Measurements from ENCODE around the gene EPS8.

The EPS8 gene

DNA sequence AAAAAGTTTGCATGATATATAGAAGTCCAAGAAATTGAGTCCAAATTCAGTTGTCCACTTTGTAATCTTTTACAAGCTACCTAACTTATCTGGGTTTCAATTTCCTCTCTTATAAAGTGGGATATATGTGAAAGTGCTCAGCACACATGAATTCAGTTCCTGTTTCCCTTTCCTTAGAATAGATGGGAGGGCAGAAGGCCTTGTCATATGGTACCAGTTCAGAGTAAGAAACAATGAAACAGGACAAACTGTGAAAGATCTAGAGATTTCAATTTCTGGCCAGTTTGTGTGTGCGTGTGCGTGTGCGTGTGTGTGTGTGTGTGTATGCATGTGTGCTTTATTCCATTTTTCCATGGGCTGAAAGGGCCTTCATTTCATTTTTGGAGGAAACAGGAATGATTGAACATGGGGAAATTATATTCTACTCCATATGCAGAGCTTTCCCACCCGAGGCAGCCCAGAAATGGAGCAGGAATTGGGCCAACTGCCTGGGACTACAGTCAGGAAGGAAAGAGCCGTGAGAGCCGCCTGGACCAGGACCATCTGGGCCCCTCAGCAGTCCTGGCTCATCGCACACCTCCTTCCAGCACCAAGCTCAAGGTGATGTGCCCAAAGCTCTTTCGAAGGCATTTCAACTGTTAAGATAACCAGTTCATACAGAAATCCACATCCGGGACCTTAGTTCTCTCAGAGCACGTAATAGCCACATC is 183.2 kb downstream of the EPS8 start:
- no peaks in the 10 kb centered on the region for H3K9me3 Mint-ChIP-seq
- no peak overlapping the region for H3K27ac Mint-ChIP-seq
- H3K4me1 Mint-ChIP-seq (ENCODE audit: low read depth): peaks cover 2% of the 10 kb centered on the region
- no peak overlapping the region for H3K4me3 Mint-ChIP-seq
- no peak for DNase-seq (ENCODE audit: low spot score)
- peaks cover 2% of the 10 kb centered on the region for H3K27me3 Mint-ChIP-seq (ENCODE audit: low read depth)
- no peaks in the 10 kb centered on the region for H3K36me3 Mint-ChIP-seq (ENCODE audit: low read depth)

DNA sequence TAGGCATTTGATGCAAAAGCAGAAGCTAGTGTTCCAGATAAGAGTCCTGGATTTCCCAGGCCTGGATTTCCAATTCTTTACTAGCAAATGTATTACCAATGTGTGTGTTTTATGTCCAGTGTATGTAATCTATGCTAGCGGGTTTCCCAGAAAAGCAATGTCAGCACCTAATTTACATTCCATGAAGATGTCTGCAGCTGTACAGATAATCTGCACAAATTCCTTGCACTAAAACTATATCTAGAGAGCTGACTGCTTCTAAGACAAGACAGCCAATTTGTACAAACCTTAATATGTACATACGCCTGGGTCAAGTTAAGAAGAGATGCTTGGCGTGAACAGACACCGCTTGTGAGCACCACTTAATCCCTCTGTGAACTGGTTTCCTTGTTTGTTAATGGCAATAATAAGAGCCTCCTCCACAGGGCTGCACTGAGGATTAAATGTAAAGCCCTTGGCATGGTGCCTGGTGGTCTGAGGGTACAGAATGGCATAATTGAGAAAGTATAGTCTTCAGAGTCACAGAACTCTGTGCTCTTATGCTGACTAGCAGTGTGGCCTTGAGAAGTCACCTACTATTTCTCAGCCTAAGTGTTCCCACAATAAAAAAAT is 185.6 kb downstream of the EPS8 start:
- H3K36me3 Mint-ChIP-seq (ENCODE audit: low read depth): no peaks in the 10 kb centered on the region
- H3K27ac Mint-ChIP-seq: no peak overlapping the region
- H3K9me3 Mint-ChIP-seq: no peaks in the 10 kb centered on the region
- no peak for DNase-seq (ENCODE audit: low spot score)
- peaks cover 2% of the 10 kb centered on the region for H3K4me1 Mint-ChIP-seq (ENCODE audit: low read depth)
- H3K27me3 Mint-ChIP-seq (ENCODE audit: low read depth): no peaks in the 10 kb centered on the region
- H3K4me3 Mint-ChIP-seq: no peak overlapping the region

DNA sequence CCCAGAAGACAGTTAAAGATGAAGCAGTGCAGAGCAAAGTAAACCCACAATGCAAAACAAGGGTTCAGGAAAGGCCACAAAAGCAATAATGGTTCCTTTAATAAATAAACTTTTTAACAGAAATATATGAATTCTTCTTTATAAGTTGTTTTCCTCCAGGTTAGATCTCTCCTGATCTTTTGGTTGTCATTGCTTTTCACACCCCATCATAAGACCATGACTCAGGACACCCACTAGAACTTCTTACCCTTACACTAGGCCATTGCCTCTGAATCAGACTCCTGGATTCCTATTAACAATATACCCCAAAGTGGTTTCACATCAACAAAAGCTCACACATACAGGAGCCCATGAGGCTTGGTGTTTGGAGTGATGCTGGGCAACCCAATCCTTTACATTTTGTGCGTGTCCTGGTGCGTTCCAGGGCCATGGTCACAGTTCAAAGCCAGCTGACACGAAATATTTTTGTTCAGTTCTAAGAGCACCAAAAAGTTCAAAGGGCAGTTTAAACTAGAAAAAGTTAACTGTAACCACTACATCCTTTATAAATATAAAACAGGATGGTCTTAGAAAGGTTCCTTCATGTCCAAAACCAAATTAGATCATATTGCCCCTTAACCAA is 187.0 kb downstream of the EPS8 start:
- Mint-ChIP-seq H3K4me3 (no peak overlapping the region), H3K4me1 (ENCODE audit: low read depth) (peaks cover 2% of the 10 kb centered on the region), H3K9me3 (no peaks in the 10 kb centered on the region), H3K27ac (no peak overlapping the region), H3K36me3 (ENCODE audit: low read depth) (no peaks in the 10 kb centered on the region), H3K27me3 (ENCODE audit: low read depth) (no peaks in the 10 kb centered on the region)
- DNase-seq (ENCODE audit: low spot score): no peak

DNA sequence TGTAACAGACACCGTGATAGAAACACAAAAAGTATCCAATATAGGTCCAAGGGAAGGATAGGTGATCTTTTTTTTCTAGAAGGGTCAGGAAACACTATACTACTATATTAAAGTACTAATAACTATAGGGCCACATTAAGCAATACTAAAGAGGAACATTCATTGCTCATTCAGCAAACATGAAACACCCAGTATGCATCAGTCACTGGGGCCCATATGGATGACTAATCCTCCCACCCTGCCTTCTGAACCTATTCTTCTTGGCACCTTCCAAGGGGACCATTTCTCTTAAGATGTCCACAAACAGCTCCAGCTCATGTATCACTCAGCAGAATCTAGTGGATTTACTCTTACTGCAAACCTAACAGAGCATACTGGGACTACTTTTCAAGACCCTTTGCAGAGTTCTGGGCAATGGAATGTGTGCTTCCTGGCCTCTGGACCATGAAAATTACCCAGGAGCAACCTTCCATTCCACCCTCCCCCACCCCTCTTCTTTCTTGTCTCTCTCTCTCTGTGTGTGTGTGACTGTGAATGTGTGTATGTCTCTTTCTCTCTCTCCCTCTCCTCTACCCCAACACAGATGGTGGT is 187.9 kb downstream of the EPS8 start:
- Mint-ChIP-seq H3K27ac (no peak overlapping the region), H3K4me3 (no peak overlapping the region), H3K36me3 (ENCODE audit: low read depth) (no peaks in the 10 kb centered on the region), H3K4me1 (ENCODE audit: low read depth) (peaks cover 2% of the 10 kb centered on the region), H3K27me3 (ENCODE audit: low read depth) (no peaks in the 10 kb centered on the region), H3K9me3 (no peaks in the 10 kb centered on the region)
- no peak for DNase-seq (ENCODE audit: low spot score)

DNA sequence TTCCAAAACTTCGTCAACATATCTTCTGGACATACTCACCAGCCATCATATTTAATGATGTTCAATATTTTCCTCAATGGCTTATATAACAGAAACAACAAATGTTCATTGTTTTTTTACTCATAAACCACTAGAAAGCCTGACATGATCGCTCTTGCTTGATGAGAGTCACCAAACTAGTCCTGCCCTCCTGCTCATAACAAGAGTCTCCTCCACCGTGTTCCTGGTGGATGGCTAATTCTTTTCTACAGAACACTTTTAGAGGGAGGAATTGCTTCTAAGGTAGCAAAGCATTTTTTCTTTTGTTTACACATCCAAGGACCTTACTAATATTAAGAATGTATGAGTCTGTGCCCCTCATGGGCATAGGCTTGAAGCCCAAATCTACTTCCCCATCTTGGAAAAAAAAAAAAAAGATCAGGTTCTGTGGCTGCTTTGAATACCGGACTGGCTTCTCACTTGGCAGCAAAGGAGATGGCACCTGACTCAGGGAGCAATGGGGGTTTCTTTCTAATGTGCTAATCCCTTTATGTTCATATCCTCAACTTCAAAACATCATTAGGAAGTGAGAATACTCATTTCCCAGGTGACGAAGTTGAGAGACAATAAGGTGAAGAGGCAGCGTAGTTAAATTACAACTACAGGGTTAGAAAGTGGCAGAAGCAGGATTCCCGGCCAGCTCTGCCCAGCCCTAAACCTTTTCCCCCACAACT is 188.8 kb downstream of the EPS8 start:
- H3K27me3 Mint-ChIP-seq (ENCODE audit: low read depth): no peaks in the 10 kb centered on the region
- DNase-seq (ENCODE audit: low spot score): no peak
- no peaks in the 10 kb centered on the region for H3K4me1 Mint-ChIP-seq (ENCODE audit: low read depth)
- no peaks in the 10 kb centered on the region for H3K9me3 Mint-ChIP-seq
- H3K36me3 Mint-ChIP-seq (ENCODE audit: low read depth): no peaks in the 10 kb centered on the region
- no peak overlapping the region for H3K4me3 Mint-ChIP-seq
- no peak overlapping the region for H3K27ac Mint-ChIP-seq

GRCh38 chr12:15599266-15600037 is 189.7 kb downstream of the EPS8 start:
- Mint-ChIP-seq H3K9me3 (no peaks in the 10 kb centered on the region), H3K4me3 (no peak overlapping the region), H3K27ac (no peak overlapping the region), H3K4me1 (ENCODE audit: low read depth) (no peaks in the 10 kb centered on the region), H3K36me3 (ENCODE audit: low read depth) (no peaks in the 10 kb centered on the region), H3K27me3 (ENCODE audit: low read depth) (no peaks in the 10 kb centered on the region)
- no peak for DNase-seq (ENCODE audit: low spot score)

- Mint-ChIP-seq H3K4me1 (ENCODE audit: low read depth) (no peaks in the 10 kb centered on the region), H3K4me3 (no peak overlapping the region), H3K27me3 (ENCODE audit: low read depth) (no peaks in the 10 kb centered on the region), H3K9me3 (no peaks in the 10 kb centered on the region), H3K27ac (no peak overlapping the region), H3K36me3 (ENCODE audit: low read depth) (no peaks in the 10 kb centered on the region)
- DNase-seq (ENCODE audit: low spot score): no peak
These were observed 191.9 kb downstream of the EPS8 start for GRCh38 chr12:15597125-15597830.

DNA sequence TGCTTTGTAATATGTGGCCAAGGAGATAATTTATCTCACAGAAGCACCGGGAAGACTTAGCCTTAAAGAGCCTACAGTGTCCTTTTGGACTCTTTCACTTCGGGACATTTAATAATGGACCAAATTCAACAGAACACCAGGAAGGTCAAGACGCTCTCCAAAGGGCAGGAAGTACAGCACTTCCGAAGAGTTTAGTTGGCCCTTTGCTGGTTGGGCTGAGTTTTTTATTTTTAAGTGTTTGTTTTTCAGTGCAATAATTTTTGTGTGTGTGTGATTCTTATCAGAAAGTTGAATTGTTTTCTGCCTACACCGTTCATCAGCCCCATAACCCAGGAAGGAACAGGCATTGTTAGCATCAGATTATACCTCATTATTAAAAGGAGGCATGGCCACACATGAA is 193.0 kb downstream of the EPS8 start:
- H3K27me3 Mint-ChIP-seq (ENCODE audit: low read depth): no peaks in the 10 kb centered on the region
- H3K27ac Mint-ChIP-seq: no peak overlapping the region
- no peak for DNase-seq (ENCODE audit: low spot score)
- H3K9me3 Mint-ChIP-seq: no peaks in the 10 kb centered on the region
- no peaks in the 10 kb centered on the region for H3K4me1 Mint-ChIP-seq (ENCODE audit: low read depth)
- no peaks in the 10 kb centered on the region for H3K36me3 Mint-ChIP-seq (ENCODE audit: low read depth)
- no peak overlapping the region for H3K4me3 Mint-ChIP-seq

GRCh38 chr12:15592934-15593333 is 196.3 kb downstream of the EPS8 start:
- Mint-ChIP-seq H3K27me3 (ENCODE audit: low read depth) (peaks cover 5% of the 10 kb centered on the region), H3K4me1 (ENCODE audit: low read depth) (peaks cover 8% of the 10 kb centered on the region), H3K9me3 (no peaks in the 10 kb centered on the region), H3K4me3 (no peak overlapping the region), H3K27ac (no peak overlapping the region), H3K36me3 (ENCODE audit: low read depth) (peaks cover 1% of the 10 kb centered on the region)
- no peak for DNase-seq (ENCODE audit: low spot score)

GRCh38 chr12:15591811-15592210 is 197.4 kb downstream of the EPS8 start:
- Mint-ChIP-seq H3K27me3 (ENCODE audit: low read depth) (peaks cover 5% of the 10 kb centered on the region), H3K4me1 (ENCODE audit: low read depth) (peaks cover 8% of the 10 kb centered on the region), H3K9me3 (no peaks in the 10 kb centered on the region), H3K4me3 (no peak overlapping the region), H3K27ac (no peak overlapping the region), H3K36me3 (ENCODE audit: low read depth) (peaks cover 1% of the 10 kb centered on the region)
- DNase-seq (ENCODE audit: low spot score): no peak

DNA sequence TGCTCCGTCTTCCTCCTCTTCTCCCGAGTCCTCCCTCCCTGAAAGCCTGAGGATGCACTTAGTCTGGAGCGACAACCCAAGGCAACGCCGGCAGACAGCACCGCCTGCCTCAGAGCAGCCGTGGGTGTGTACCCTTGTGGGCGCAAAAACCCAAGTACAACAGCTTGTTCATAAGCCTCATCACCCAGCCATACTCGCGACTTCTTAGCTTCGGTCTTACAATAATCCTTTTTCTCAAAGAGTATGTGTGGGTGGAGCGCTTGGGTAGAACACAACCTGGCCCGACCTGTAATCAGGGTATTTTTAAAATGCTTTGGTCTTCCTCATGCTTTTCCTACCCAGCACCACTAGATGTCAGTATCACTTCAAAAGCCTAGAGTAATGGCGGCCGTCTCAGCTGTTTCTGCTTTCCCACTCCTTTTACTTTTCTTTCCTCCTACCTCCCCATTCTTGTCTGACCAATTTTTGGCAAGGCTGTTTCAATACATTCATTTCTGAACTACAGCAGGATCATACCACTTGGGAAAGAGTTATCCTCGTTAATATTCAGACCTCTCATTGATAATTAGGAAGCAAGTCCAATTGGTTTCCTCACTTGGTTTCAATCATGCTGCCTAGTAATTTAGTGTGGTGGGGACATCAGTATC is 198.9 kb downstream of the EPS8 start:
- Mint-ChIP-seq H3K27me3 (ENCODE audit: low read depth) (peaks cover 5% of the 10 kb centered on the region), H3K27ac (no peak overlapping the region), H3K4me1 (ENCODE audit: low read depth) (peaks cover 8% of the 10 kb centered on the region), H3K9me3 (no peaks in the 10 kb centered on the region), H3K36me3 (ENCODE audit: low read depth) (peaks cover 1% of the 10 kb centered on the region), H3K4me3 (peak overlapping the region; percentile 73)
- peak; percentile 39 for DNase-seq (ENCODE audit: low spot score)

DNA sequence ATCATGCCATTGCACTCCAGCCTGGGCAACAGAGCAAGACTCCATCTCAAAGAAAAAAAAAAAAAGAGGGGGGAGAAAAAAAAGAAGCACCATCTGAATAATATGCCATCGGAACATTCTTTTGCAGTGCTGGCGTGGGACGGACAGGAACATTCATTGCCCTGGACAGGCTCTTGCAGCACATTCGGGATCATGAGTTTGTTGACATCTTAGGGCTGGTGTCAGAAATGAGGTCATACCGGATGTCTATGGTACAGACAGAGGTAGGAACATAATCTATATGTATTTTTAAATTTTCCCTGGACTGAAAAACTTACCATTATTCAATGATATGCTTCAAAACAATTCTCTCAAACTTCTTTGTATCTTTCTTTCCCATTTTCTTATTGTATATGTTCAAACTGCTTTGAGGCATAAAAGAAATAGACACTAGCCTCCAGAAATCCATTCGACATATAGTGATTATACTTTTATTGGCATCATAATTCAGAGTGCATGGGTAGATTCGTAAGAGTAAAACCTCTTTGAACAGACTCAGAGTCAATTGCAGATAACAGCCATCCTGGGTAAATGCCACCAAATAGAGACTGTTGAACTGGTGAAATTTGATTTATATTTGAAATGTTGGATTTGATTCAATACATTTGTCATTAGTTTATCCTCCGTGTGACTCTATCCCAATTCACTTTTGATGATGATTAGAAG is 199.7 kb downstream of the EPS8 start:
- Mint-ChIP-seq H3K9me3 (no peaks in the 10 kb centered on the region), H3K4me3 (peak overlapping the region; percentile 73), H3K27ac (no peak overlapping the region), H3K4me1 (ENCODE audit: low read depth) (peaks cover 8% of the 10 kb centered on the region), H3K27me3 (ENCODE audit: low read depth) (peaks cover 5% of the 10 kb centered on the region), H3K36me3 (ENCODE audit: low read depth) (peaks cover 1% of the 10 kb centered on the region)
- DNase-seq (ENCODE audit: low spot score): no peak

Measured in T-helper 2 cell treated with Interferon-gamma antibody and Interleukin-4, amounts not matched to agents 5 μg/mL and 100 μg/mL, for 36 hours (primary cell).